Left hindlimb (tissue), 1 donor: ENCODE data around the gene NEURL1.
A peak's percentile ranks its signal among the peaks of the same experiment; 100 is the strongest.

Experiments
- DNase-seq: peaks from one replicate; pipeline ENCODE4 v3.0.0-alpha.2; 2018

NEURL1 gene

GRCh38 chr10:103610921-103611511 lies 117.5 kb downstream of the NEURL1 start:
- DNase-seq = peak; percentile 24

- DNase-seq = no peak
Observed at GRCh38 chr10:103612462-103613365, 119.2 kb downstream of the NEURL1 start.

- DNase-seq = peak; percentile 31
Observed at GRCh38 chr10:103613616-103614015, 120.1 kb downstream of the NEURL1 start.

GRCh38 chr10:103614306-103615158 lies 121.0 kb downstream of the NEURL1 start:
- peak; percentile 45 for DNase-seq

- peak; percentile 77 for DNase-seq
Observed at GRCh38 chr10:103616705-103617601, 123.4 kb downstream of the NEURL1 start.

DNA sequence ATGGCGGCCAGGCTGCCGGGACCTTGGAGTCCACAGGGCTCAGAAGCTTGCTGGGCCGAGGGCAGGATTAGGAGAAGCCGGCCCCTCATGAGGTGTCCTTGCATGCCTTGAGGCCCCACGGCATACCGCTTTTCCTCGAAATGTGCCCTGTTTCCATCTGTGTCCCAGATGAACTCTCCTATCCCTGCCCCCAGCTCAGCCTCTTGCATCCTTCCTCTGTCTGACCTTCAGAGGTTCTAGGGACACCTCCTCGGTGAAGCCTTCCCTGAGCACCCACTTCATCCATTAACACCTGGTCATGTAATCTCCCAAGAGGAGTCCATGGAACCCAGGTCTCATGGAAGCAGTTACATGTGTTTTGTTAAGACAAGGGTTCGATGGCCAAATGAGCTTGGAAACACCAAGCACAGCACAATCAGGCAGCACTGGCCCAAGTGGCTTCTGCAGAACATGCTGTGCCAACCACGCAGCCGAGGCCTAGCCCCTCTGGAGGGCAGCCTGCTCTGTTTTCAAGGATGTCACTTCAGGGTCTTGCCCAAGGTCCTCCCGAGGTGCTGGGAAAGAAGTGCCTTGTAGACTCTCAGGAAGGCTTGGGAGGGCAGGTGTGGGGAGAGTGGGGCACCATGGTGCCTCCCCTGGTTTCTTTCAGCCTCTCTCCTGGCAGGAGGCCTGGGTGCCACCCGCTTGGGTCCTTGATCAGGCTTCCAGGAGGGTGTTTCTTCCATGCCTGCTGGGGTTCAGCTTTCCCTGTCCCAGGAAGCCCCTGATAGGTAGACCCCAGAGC lies 124.3 kb downstream of the NEURL1 start:
- DNase-seq = no peak

DNA sequence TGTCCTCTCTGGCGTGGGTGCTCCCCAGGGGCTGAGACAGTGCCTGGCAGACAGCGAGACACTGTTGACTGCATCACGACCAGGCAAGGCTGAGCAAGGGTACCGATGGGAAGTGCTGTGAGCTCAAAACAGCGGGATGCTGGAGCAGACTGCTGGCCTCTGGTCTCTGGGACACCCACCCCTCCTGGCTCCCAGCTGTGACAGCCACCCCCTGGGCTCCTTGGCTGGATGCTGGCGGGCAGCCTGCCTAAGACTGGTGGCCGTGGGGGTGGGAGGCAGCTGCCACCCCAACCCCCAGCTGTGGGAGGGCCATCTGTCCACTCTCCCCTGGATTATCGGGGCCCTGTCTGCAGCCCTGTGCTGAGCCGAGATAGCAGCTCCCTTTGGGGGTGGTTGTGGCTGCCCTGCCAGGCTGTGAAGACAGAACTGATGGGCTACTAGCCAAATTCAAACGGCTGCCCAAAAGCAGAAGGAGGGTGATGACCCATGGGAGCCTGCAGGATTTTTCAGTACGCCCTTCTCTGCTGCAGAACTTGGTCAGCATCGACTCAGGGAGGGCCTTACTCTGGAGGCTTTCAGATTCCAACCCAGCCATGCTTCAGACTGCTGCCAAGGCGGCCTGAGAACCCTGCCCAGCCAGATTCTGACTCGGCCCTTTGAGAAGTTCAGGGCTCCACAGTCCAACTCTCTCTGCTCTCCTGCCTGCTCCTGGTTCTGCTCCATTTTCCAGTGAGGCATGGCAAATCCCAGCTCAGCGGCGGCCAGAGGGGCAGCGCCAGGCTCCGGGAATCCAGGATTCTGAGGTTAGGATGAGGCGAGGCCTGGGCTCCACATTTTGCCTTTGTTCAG lies 125.3 kb downstream of the NEURL1 start:
- DNase-seq = peak; percentile 83

GRCh38 chr10:103619424-103620351 lies 126.2 kb downstream of the NEURL1 start:
- DNase-seq = peak; percentile 45

DNA sequence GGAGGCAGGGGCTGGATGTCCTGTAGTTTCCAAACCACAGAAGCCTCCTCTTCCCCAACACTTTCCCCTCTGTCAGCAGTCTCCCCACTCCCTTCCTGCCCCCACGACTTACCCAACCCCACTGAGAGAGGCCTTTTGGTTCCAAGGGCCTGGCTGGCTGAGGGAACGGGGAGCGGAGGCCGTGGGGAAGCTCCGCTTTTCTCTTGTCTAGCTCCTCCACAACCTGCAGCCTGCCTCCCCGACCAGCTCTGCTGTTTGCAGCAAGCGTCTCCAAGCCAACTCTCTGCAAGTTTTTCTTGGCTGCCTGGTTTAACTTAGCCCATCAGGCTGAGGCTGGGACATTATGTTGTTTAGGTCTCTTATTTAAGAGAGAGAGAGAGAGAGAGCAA lies 126.8 kb downstream of the NEURL1 start:
- DNase-seq = peak; percentile 72

GRCh38 chr10:103620891-103621782 lies 127.6 kb downstream of the NEURL1 start:
- no peak for DNase-seq

DNA sequence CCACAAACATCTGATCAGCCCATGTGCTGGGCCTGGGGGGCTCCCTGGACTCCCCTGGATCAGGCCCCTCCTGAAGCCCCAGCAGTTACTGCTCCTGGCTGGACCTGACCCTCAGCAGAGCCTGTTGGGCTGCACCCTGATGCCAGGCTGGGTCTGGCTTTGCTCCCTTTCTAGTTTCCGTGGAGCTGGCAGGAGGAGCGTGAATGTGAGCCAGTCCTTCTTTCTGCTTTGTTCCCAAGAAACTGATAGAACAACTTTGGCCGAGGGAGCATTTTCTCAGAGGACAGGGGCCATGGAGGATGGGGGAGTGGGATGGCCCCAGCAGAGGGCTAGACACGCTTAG lies 128.2 kb downstream of the NEURL1 start:
- no peak for DNase-seq

- DNase-seq = no peak
Observed at GRCh38 chr10:103622286-103622685, 128.8 kb downstream of the NEURL1 start.

GRCh38 chr10:103622935-103623574 lies 129.6 kb downstream of the NEURL1 start:
- DNase-seq = no peak

DNA sequence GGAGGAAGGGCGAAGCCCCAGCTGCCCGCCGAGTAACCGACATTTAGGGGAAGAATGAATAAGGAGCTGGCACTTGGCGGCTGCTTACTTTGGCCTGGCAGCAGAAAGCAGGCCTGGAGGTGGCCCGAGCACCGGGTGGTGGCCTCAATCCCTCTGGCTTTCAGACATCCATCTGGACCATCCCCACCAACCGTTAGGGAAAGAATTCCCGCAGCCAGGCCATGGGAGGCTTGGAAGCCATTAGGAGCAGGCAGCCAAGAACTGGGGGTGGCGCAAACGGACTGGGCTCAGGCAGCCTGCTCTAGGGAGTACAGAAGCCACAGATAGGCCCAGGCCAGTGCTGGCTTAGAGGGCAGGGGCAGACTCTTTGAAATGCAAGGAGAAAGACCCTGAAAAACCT lies 132.7 kb downstream of the NEURL1 start:
- no peak for DNase-seq

- no peak for DNase-seq
Observed at GRCh38 chr10:103627111-103627892, 133.8 kb downstream of the NEURL1 start.

- no peak for DNase-seq
Observed at GRCh38 chr10:103627893-103628292, 134.4 kb downstream of the NEURL1 start.

- DNase-seq = no peak
Observed at GRCh38 chr10:103629581-103629980, 136.1 kb downstream of the NEURL1 start.
